ENCODE data around the gene OR9K2.
"Not testable (repeated sequence)": the region's sequence is repeated elsewhere in the genome, so short reads cannot be mapped to it uniquely, and the experiment has no call there.

OR9K2 gene

DNA sequence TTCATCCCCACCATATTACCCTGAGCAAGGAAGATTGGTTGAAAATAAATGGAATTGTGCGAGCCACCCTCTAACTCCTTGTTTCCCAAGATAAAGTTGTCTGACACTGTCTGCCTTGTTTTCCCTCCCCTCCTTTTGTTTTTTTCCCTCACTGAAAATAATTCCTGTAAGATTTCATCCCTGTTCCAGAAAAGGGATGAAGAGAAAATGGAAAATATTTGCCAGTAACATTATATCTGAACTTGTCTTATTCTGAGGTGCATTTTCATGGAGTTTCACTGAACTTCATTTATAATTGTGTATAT lies 17.3 kb downstream of the OR9K2 start:
- H3K36me3 ChIP-seq (ENCODE audit: control insufficient read depth in 4 of 4, insufficient read depth in 4 of 4, low read length in 3 of 4): no peaks in the 10 kb centered on the region
- peaks cover 0 to 2% (median 0%) of the 10 kb centered on the region in 5 experiments for H3K27me3 ChIP-seq (replicated peaks in 2 of 5; ENCODE audit: control insufficient read depth in 4 of 5, insufficient read depth in 5 of 5, low read length in 4 of 5)
- no CpG with 5 or more reads among the region's 1 CpG for WGBS (ENCODE audit: insufficient coverage)
- H3K27ac ChIP-seq (ENCODE audit: insufficient read depth in 1 of 2, low read depth in 1 of 2, low read length in 2 of 2, poor library complexity in 1 of 2, severe bottlenecking in 2 of 2): no peak overlapping the region
- peaks cover 0 to 1% (median 0%) of the 10 kb centered on the region in 4 experiments for H3K4me1 ChIP-seq (ENCODE audit: control extremely low read depth in 1 of 4, control insufficient read depth in 4 of 4, insufficient read depth in 4 of 4, low read length in 3 of 4)
- DNase-seq: no peak
- ChIA-PET POLR2A (no interaction called here), CTCF (interaction anchor here (0.8 to 1.0 kb wide), 2 partner anchors 150 to 393 kb away, joined by 3 to 5 read pairs; no protein-coding TSS in a partner anchor)
- no peaks in the 10 kb centered on the region for H3K9me3 ChIP-seq (ENCODE audit: control extremely low read depth in 1 of 5, control insufficient read depth in 4 of 5, insufficient read depth in 2 of 5, low read depth in 1 of 5, low read length in 4 of 5)
- no peak overlapping the region for H3K4me3 ChIP-seq (ENCODE audit: control insufficient read depth in 1 of 7, extremely low read depth in 1 of 7, insufficient read depth in 4 of 7, low read depth in 2 of 7, low read length in 6 of 7)

DNA sequence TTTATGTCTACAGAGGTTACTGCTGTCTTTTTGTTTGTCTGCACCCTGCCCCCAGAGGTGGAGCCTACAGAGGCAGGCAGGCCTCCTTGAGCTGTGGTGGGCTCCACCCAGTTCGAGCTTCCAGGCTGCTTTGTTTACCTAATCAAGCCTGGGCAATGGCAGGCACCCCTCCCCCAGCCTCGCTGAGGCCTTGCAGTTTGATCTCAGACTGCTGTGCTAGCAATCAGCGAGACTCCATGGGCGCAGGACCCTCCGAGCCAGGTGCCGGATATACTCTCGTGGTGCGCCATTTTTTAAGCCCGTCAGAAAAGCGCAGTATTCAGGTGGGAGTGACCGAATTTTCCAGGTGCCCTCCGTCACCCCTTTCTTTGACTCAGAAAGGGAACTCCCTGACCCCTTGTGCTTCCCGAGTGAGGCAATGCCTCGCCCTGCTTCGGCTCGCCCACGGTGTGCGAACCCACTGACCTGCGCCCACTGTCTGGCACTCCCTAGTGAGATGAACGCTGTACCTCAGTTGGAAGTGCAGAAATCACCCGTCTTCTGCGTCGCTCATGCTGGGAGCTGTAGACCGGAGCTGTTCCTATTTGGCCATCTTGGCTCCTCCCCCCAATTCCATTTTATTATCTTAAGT lies 40.9 kb downstream of the OR9K2 start:
- CTCF ChIA-PET; H3K4me3 ChIP-seq (ENCODE audit: control insufficient read depth in 1 of 7, extremely low read depth in 1 of 7, insufficient read depth in 4 of 7, low read depth in 2 of 7, low read length in 6 of 7); DNase-seq; H3K27me3 ChIP-seq (replicated peaks in 2 of 5; ENCODE audit: control insufficient read depth in 4 of 5, insufficient read depth in 5 of 5, low read length in 4 of 5); H3K4me1 ChIP-seq (ENCODE audit: control extremely low read depth in 1 of 4, control insufficient read depth in 4 of 4, insufficient read depth in 4 of 4, low read length in 3 of 4); H3K27ac ChIP-seq (ENCODE audit: insufficient read depth in 1 of 2, low read depth in 1 of 2, low read length in 2 of 2, poor library complexity in 1 of 2, severe bottlenecking in 2 of 2); H3K36me3 ChIP-seq (ENCODE audit: control insufficient read depth in 4 of 4, insufficient read depth in 4 of 4, low read length in 3 of 4); H3K9me3 ChIP-seq (ENCODE audit: control extremely low read depth in 1 of 5, control insufficient read depth in 4 of 5, insufficient read depth in 2 of 5, low read depth in 1 of 5, low read length in 4 of 5); POLR2A ChIA-PET: not testable (repeated sequence)
- WGBS (ENCODE audit: insufficient coverage): 95% methylated on average over 19 of the region's 24 CpGs

DNA sequence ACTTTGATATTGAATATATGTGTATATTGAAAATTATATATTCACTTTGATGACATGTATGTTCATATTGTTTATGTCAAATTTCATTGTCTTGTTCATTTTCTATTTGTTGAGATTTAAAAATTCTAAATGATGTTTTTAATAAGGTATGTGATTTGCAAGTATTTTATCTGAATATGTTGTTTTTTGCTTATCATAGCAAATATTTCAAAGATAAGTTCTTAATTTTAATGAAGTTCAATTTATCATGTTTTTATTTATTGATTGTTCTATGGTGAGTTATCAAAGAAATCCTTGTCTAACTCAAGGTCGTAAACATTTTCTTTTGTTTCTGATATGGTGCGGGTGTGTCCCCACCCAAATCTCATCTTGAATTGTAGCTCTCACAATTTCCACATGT lies 45.2 kb downstream of the OR9K2 start:
- H3K9me3 ChIP-seq (ENCODE audit: control extremely low read depth in 1 of 5, control insufficient read depth in 4 of 5, insufficient read depth in 2 of 5, low read depth in 1 of 5, low read length in 4 of 5): no peaks in the 10 kb centered on the region
- H3K4me3 ChIP-seq (ENCODE audit: control insufficient read depth in 1 of 7, extremely low read depth in 1 of 7, insufficient read depth in 4 of 7, low read depth in 2 of 7, low read length in 6 of 7): no peak overlapping the region
- H3K36me3 ChIP-seq (ENCODE audit: control insufficient read depth in 4 of 4, insufficient read depth in 4 of 4, low read length in 3 of 4): no peaks in the 10 kb centered on the region
- DNase-seq: no peak
- POLR2A ChIA-PET: no interaction called here
- H3K27ac ChIP-seq (ENCODE audit: insufficient read depth in 1 of 2, low read depth in 1 of 2, low read length in 2 of 2, poor library complexity in 1 of 2, severe bottlenecking in 2 of 2): no peak overlapping the region
- peaks cover 0 to 4% (median 0%) of the 10 kb centered on the region in 5 experiments for H3K27me3 ChIP-seq (replicated peaks in 2 of 5; ENCODE audit: control insufficient read depth in 4 of 5, insufficient read depth in 5 of 5, low read length in 4 of 5)
- CTCF ChIA-PET: no interaction called here
- no peaks in the 10 kb centered on the region for H3K4me1 ChIP-seq (ENCODE audit: control extremely low read depth in 1 of 4, control insufficient read depth in 4 of 4, insufficient read depth in 4 of 4, low read length in 3 of 4)
- no CpG with 5 or more reads among the region's 2 CpGs for WGBS (ENCODE audit: insufficient coverage)

DNA sequence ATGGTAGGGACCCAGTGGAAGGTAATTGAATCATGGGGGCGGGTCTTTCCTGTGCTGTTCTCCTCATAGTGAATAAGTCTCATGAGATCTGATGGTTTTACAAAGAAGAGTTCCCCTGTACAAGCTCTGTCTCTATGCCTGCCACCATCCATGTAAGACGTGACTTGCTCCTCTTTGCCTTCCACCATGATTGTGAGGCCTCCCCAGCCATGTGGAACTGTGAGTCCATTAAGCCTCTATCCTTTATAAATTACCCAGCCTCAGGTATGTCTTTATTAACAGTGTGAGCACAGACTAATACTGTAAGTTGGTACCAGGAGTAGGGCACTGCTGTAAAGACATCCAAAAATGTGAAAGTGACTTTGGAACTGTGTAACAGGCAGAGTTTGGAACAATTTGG lies 45.6 kb downstream of the OR9K2 start:
- H3K27ac ChIP-seq (ENCODE audit: insufficient read depth in 1 of 2, low read depth in 1 of 2, low read length in 2 of 2, poor library complexity in 1 of 2, severe bottlenecking in 2 of 2); CTCF ChIA-PET; POLR2A ChIA-PET; DNase-seq; H3K4me1 ChIP-seq (ENCODE audit: control extremely low read depth in 1 of 4, control insufficient read depth in 4 of 4, insufficient read depth in 4 of 4, low read length in 3 of 4); H3K4me3 ChIP-seq (ENCODE audit: control insufficient read depth in 1 of 7, extremely low read depth in 1 of 7, insufficient read depth in 4 of 7, low read depth in 2 of 7, low read length in 6 of 7); H3K36me3 ChIP-seq (ENCODE audit: control insufficient read depth in 4 of 4, insufficient read depth in 4 of 4, low read length in 3 of 4); H3K27me3 ChIP-seq (replicated peaks in 2 of 5; ENCODE audit: control insufficient read depth in 4 of 5, insufficient read depth in 5 of 5, low read length in 4 of 5); H3K9me3 ChIP-seq (ENCODE audit: control extremely low read depth in 1 of 5, control insufficient read depth in 4 of 5, insufficient read depth in 2 of 5, low read depth in 1 of 5, low read length in 4 of 5): not testable (repeated sequence)
- 100% methylated on average over 1 of the region's 2 CpGs for WGBS (ENCODE audit: insufficient coverage)

DNA sequence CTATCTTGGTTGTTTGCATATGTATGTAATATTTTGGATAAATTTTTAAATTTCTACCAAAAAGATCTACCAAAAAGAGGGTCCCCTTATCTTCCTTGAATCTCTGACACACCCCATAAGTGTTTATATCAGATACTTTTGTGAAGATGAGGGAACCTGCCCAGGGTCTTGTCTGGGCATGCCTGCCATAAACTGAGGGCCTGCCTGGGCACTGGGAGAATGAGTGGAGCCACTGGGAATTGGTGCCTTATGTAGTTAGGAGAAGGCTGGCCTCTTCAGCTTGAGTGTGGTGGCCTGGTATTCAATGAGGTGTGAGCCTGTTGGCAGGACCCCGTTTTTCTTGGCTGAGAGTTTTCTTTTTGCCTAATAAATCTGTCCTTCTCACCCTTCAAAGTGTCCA lies 46.5 kb downstream of the OR9K2 start:
- H3K4me3 ChIP-seq (ENCODE audit: control insufficient read depth in 1 of 7, extremely low read depth in 1 of 7, insufficient read depth in 4 of 7, low read depth in 2 of 7, low read length in 6 of 7): no peak overlapping the region
- no peaks in the 10 kb centered on the region for H3K36me3 ChIP-seq (ENCODE audit: control insufficient read depth in 4 of 4, insufficient read depth in 4 of 4, low read length in 3 of 4)
- H3K4me1 ChIP-seq (ENCODE audit: control extremely low read depth in 1 of 4, control insufficient read depth in 4 of 4, insufficient read depth in 4 of 4, low read length in 3 of 4): no peaks in the 10 kb centered on the region
- peaks cover 0 to 5% (median under 1%) of the 10 kb centered on the region in 5 experiments for H3K27me3 ChIP-seq (replicated peaks in 2 of 5; ENCODE audit: control insufficient read depth in 4 of 5, insufficient read depth in 5 of 5, low read length in 4 of 5)
- H3K9me3 ChIP-seq (ENCODE audit: control extremely low read depth in 1 of 5, control insufficient read depth in 4 of 5, insufficient read depth in 2 of 5, low read depth in 1 of 5, low read length in 4 of 5): peaks cover 0 to 1% (median 0%) of the 10 kb centered on the region in 5 experiments
- ChIA-PET POLR2A (no interaction called here), CTCF (no interaction called here)
- no peak overlapping the region for H3K27ac ChIP-seq (ENCODE audit: insufficient read depth in 1 of 2, low read depth in 1 of 2, low read length in 2 of 2, poor library complexity in 1 of 2, severe bottlenecking in 2 of 2)
- no peak for DNase-seq
- no CpG with 5 or more reads among the region's 1 CpG for whole genome bisulfite sequencing (ENCODE audit: insufficient coverage)

DNA sequence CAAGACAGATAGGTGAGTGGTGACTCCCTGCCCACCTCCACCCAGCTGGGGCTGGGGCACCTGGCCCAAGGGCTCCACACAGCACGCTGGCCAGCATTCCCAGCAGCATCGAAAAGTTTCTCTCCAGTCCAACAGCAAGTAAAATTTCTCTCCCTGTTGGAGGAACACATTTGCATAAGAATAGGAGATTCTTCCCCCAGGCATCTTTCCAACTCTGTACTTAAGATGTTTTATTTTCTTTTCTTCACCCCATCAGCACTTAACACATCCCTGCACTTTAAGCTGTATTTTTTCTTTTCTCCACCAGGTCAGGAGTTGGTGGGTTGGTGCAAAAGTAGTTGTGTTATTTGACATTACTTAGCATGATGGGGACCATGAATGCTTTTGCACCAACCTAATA lies 47.2 kb downstream of the OR9K2 start:
- ChIA-PET CTCF (no interaction called here), POLR2A (no interaction called here)
- Histone ChIP-seq H3K27me3 (replicated peaks in 2 of 5; ENCODE audit: control insufficient read depth in 4 of 5, insufficient read depth in 5 of 5, low read length in 4 of 5) (peaks cover 0 to 5% (median 2%) of the 10 kb centered on the region in 5 experiments), H3K4me1 (ENCODE audit: control extremely low read depth in 1 of 4, control insufficient read depth in 4 of 4, insufficient read depth in 4 of 4, low read length in 3 of 4) (no peaks in the 10 kb centered on the region), H3K9me3 (ENCODE audit: control extremely low read depth in 1 of 5, control insufficient read depth in 4 of 5, insufficient read depth in 2 of 5, low read depth in 1 of 5, low read length in 4 of 5) (peaks cover 0 to 1% (median 0%) of the 10 kb centered on the region in 5 experiments), H3K36me3 (ENCODE audit: control insufficient read depth in 4 of 4, insufficient read depth in 4 of 4, low read length in 3 of 4) (no peaks in the 10 kb centered on the region), H3K4me3 (ENCODE audit: control insufficient read depth in 1 of 7, extremely low read depth in 1 of 7, insufficient read depth in 4 of 7, low read depth in 2 of 7, low read length in 6 of 7) (no peak overlapping the region), H3K27ac (ENCODE audit: insufficient read depth in 1 of 2, low read depth in 1 of 2, low read length in 2 of 2, poor library complexity in 1 of 2, severe bottlenecking in 2 of 2) (no peak overlapping the region)
- WGBS (ENCODE audit: insufficient coverage): 92% methylated on average over 2 of the region's 2 CpGs
- no peak for DNase-seq

All from common myeloid progenitor, CD34-positive (primary cell).